Liver (tissue), 9 donors: ENCODE measurements around the gene SRC. TPM values are rescaled to one million over a fixed set of nuclear protein-coding genes. Genes with fewer than 3 reads are reported as not detected.

Source experiments
- DNase-seq: peaks from one replicate; pipeline ENCODE4 v3.0.0-alpha.2; 2017; ENCODE audit warnings: low spot score
- H3K27ac ChIP-seq, 2 donors: one replicate each; pipeline ENCODE4 v1.7.0; 2013; ENCODE audit warnings: inconsistent platforms in 2 of 2, low read length in 2 of 2, control low read depth in 1 of 2, low read depth in 1 of 2, mild to moderate bottlenecking in 1 of 2
- H3K27me3 ChIP-seq, 4 donors: one replicate each; pipeline versions ENCODE4 v1.6.1 to v1.7.0; 2013; ENCODE audit warnings: low read length in 3 of 4, inconsistent platforms in 1 of 4, mild to moderate bottlenecking in 1 of 4, moderate library complexity in 1 of 4; ENCODE audit not compliant: control insufficient read depth in 4 of 4, insufficient read depth in 4 of 4
- H3K36me3 ChIP-seq, 4 donors: one replicate each; pipeline versions ENCODE4 v1.6.1 to v1.7.0; 2013; ENCODE audit warnings: low read length in 3 of 4, mild to moderate bottlenecking in 3 of 4, low read depth in 1 of 4, moderate library complexity in 1 of 4; ENCODE audit not compliant: control insufficient read depth in 4 of 4, insufficient read depth in 3 of 4
- H3K4me1 ChIP-seq, 4 donors: one replicate each; pipeline versions ENCODE4 v1.6.1 to v1.7.0; 2013; ENCODE audit warnings: low read length in 3 of 4, mild to moderate bottlenecking in 3 of 4, moderate library complexity in 1 of 4; ENCODE audit not compliant: control insufficient read depth in 4 of 4, insufficient read depth in 4 of 4
- H3K4me3 ChIP-seq, 3 donors: one replicate each; pipeline versions ENCODE4 v1.6.1 to v1.7.0; 2013; ENCODE audit warnings: low read length in 3 of 3, control low read depth in 1 of 3, low read depth in 1 of 3, mild to moderate bottlenecking in 1 of 3
- H3K9ac ChIP-seq, 2 donors: one replicate each; pipeline ENCODE4 v1.7.0; 2013; ENCODE audit warnings: low read length in 2 of 2, mild to moderate bottlenecking in 2 of 2, moderate library complexity in 2 of 2, control low read depth in 1 of 2, low read depth in 1 of 2
- H3K9me3 ChIP-seq, 4 donors: one replicate each; pipeline versions ENCODE4 v1.6.1 to v1.7.0; 2013; ENCODE audit warnings: low read length in 3 of 4; ENCODE audit not compliant: control insufficient read depth in 4 of 4
- EGR1 ChIP-seq, 2 donors: IDR thresholded peaks; 2 replicates each; pipeline ENCODE4 v1.6.1; 2016 to 2018; ENCODE audit warnings: antibody characterized with exemption in 2 of 2, low read depth in 2 of 2
- FOXA1 ChIP-seq: IDR thresholded peaks from 2 replicates; pipeline ENCODE4 v1.6.1; 2016; ENCODE audit warnings: antibody characterized with exemption
- FOXA2 ChIP-seq: IDR thresholded peaks from 2 replicates; pipeline ENCODE4 v1.6.1; 2016; ENCODE audit warnings: antibody characterized with exemption
- GABPA ChIP-seq, 2 donors: IDR thresholded peaks in 1 of 2; conservative IDR thresholded peaks in 1 of 2; 2 replicates each; pipeline ENCODE4 v1.6.1; 2016; ENCODE audit warnings: antibody characterized with exemption in 2 of 2, mild to moderate bottlenecking in 1 of 2, moderate library complexity in 1 of 2
- HNF4A ChIP-seq, 2 donors: conservative IDR thresholded peaks; 2 replicates each; pipeline ENCODE4 v1.6.1; 2016; ENCODE audit warnings: antibody characterized with exemption in 2 of 2, mild to moderate bottlenecking in 2 of 2
- HNF4G ChIP-seq: IDR thresholded peaks from 2 replicates; pipeline ENCODE4 v1.6.1; 2016; ENCODE audit warnings: antibody characterized with exemption
- JUND ChIP-seq, 2 donors: IDR thresholded peaks; 2 replicates each; pipeline ENCODE4 v1.6.1; 2016; ENCODE audit warnings: antibody characterized with exemption in 2 of 2
- NR2F2 ChIP-seq: IDR thresholded peaks from 2 replicates; pipeline ENCODE4 v1.6.1; 2016; ENCODE audit warnings: antibody characterized with exemption
- RXRA ChIP-seq, 2 donors: IDR thresholded peaks; 2 replicates each; pipeline ENCODE4 v1.6.1; 2017 to 2018; ENCODE audit warnings: antibody characterized with exemption in 2 of 2, mild to moderate bottlenecking in 1 of 2
- SP1 ChIP-seq: IDR thresholded peaks from 2 replicates; pipeline ENCODE4 v1.6.1; 2018; ENCODE audit warnings: antibody characterized with exemption, mild to moderate bottlenecking
- TAF1 ChIP-seq: conservative IDR thresholded peaks from 2 replicates; pipeline ENCODE4 v1.6.1; 2016; ENCODE audit warnings: antibody characterized with exemption, mild to moderate bottlenecking
- YY1 ChIP-seq: IDR thresholded peaks from 2 replicates; pipeline ENCODE4 v1.6.1; 2016; ENCODE audit warnings: antibody characterized with exemption, mild to moderate bottlenecking
- WGBS: extraction: QIAGEN DNeasy Blood & Tissue Kit; methylation state at CpG from one replicate; pipeline ENCODE4 v1.1.7; 2013; 5-methylcytosine and 5-hydroxymethylcytosine counted together
- polyA plus RNA-seq, 2 donors: library from polyadenylated mRNA; stranded (reverse) in 1 of 2; unstranded in 1 of 2; fragments of 200-250 nt in 1 of 2; fragments of >200 nt in 1 of 2; fragmentation: Nextera tagmentation in 1 of 2; extraction: Ambion mirVana in 1 of 2; gene quantifications; one replicate each; pipeline versions ENCODE4 v1.2.1 to v1.2.3, GENCODE V29; 2013 to 2015
- total RNA-seq, 2 donors: library from RNA; depleted of rRNA; stranded (reverse); fragments of >200 nt; gene quantifications; one replicate each; pipeline ENCODE4 v1.2.3, GENCODE V29; 2014
- TF ChIP-seq, protein P1 (sequence below): IDR thresholded peaks from 2 replicates; pipeline ENCODE4 v1.6.1; 2016; ENCODE audit warnings: antibody characterized with exemption, mild to moderate bottlenecking
- TF ChIP-seq, protein P2 (sequence below): fragments of 150-350 bp; IDR thresholded peaks from 2 replicates; pipeline ENCODE4 v1.5.1; 2017; ENCODE audit warnings: improper control_type of control experiment, low read depth, low read length; ENCODE audit not compliant: missing input control
- TF ChIP-seq, protein P3 (sequence below): IDR thresholded peaks from 2 replicates; pipeline ENCODE4 v1.6.1; 2016; ENCODE audit warnings: antibody characterized with exemption
- TF ChIP-seq, protein P4 (sequence below): IDR thresholded peaks from 2 replicates; pipeline ENCODE4 v1.6.1; 2016; ENCODE audit warnings: antibody characterized with exemption
- donor health status: healthy.
- donor health status: healthy.
- donor health status: healthy.
- donor health status: healthy.
- donor health status: healthy.

The SRC gene
- total and polyA plus RNA-seq, 4 donors = 3.3 to 21.2 (median 5.4) TPM

DNA sequence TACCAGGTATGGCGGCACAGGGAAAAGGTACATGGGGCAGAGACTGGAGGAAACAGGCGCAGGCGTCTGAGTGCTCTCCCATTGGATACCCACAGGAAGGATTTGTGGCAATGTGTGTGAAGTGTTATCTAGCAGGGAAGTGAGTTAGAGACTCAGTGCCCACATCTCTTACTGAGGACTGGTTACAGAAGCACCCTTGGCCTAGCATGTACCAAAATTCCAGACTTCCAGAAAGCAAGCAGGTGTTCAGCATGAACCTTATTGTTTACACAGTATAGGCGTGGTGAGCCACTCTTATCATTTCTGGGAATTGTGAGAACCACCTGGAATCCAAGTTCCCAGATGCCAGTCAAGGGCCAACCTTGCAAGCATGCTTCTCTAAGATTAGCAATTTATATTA lies 42.3 kb upstream of the SRC start:
- no peak overlapping the region for H3K9ac ChIP-seq
- H3K36me3 ChIP-seq = peaks cover 4 to 24% (median 19%) of the 10 kb centered on the region in 4 donors
- no peaks in the 10 kb centered on the region for H3K27me3 ChIP-seq
- DNase-seq = no peak
- H3K4me1 ChIP-seq = peaks cover 0 to 2% (median 0%) of the 10 kb centered on the region in 4 donors
- no peak overlapping the region for H3K4me3 ChIP-seq
- 81% methylated on average over 4 of the region's 4 CpGs for WGBS
- TF ChIP-seq, protein P1, sequence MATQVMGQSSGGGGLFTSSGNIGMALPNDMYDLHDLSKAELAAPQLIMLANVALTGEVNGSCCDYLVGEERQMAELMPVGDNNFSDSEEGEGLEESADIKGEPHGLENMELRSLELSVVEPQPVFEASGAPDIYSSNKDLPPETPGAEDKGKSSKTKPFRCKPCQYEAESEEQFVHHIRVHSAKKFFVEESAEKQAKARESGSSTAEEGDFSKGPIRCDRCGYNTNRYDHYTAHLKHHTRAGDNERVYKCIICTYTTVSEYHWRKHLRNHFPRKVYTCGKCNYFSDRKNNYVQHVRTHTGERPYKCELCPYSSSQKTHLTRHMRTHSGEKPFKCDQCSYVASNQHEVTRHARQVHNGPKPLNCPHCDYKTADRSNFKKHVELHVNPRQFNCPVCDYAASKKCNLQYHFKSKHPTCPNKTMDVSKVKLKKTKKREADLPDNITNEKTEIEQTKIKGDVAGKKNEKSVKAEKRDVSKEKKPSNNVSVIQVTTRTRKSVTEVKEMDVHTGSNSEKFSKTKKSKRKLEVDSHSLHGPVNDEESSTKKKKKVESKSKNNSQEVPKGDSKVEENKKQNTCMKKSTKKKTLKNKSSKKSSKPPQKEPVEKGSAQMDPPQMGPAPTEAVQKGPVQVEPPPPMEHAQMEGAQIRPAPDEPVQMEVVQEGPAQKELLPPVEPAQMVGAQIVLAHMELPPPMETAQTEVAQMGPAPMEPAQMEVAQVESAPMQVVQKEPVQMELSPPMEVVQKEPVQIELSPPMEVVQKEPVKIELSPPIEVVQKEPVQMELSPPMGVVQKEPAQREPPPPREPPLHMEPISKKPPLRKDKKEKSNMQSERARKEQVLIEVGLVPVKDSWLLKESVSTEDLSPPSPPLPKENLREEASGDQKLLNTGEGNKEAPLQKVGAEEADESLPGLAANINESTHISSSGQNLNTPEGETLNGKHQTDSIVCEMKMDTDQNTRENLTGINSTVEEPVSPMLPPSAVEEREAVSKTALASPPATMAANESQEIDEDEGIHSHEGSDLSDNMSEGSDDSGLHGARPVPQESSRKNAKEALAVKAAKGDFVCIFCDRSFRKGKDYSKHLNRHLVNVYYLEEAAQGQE = no peak
- TF ChIP-seq TAF1 = no peak
- no peak for TF ChIP-seq RXRA (IDR thresholded peaks at IDR 0.05)
- TF ChIP-seq FOXA2 = no peak
- no peak for TF ChIP-seq EGR1 (IDR thresholded peaks at IDR 0.05; ENCODE audit: low read depth in 2 of 2)
- TF ChIP-seq JUND (IDR thresholded peaks at IDR 0.05) = no peak
- TF ChIP-seq NR2F2 = no peak
- TF ChIP-seq SP1 = no peak
- no peak for TF ChIP-seq FOXA1
- H3K27ac ChIP-seq = no peak overlapping the region
- no peaks in the 10 kb centered on the region for H3K9me3 ChIP-seq

DNA sequence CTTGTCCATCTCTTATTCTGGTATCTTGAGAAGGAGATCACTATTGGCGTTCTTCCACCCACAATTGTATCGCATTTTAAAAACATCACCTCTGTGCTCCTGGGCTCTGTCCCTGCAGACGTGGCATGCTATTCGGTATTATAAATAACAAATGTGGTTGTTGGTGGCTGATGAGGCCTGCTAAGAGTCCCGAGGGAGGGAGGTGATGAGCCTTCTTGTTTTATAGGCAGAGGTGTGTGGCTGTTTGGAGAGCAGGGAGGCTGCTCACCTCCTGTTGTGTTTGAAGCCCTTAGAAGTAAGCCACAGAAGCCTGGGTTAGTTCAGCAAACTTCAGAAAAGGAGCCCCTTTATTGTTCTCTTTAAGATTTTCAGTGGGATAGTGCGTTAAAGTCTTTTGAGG lies 40.9 kb upstream of the SRC start:
- Histone ChIP-seq H3K27ac (no peak overlapping the region), H3K4me3 (no peak overlapping the region), H3K9me3 (no peaks in the 10 kb centered on the region), H3K9ac (no peak overlapping the region), H3K36me3 (peaks cover 4 to 26% (median 22%) of the 10 kb centered on the region in 4 donors), H3K27me3 (no peaks in the 10 kb centered on the region), H3K4me1 (peaks cover 0 to 2% (median 0%) of the 10 kb centered on the region in 4 donors)
- TF ChIP-seq, protein P2, sequence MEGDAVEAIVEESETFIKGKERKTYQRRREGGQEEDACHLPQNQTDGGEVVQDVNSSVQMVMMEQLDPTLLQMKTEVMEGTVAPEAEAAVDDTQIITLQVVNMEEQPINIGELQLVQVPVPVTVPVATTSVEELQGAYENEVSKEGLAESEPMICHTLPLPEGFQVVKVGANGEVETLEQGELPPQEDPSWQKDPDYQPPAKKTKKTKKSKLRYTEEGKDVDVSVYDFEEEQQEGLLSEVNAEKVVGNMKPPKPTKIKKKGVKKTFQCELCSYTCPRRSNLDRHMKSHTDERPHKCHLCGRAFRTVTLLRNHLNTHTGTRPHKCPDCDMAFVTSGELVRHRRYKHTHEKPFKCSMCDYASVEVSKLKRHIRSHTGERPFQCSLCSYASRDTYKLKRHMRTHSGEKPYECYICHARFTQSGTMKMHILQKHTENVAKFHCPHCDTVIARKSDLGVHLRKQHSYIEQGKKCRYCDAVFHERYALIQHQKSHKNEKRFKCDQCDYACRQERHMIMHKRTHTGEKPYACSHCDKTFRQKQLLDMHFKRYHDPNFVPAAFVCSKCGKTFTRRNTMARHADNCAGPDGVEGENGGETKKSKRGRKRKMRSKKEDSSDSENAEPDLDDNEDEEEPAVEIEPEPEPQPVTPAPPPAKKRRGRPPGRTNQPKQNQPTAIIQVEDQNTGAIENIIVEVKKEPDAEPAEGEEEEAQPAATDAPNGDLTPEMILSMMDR = no peak
- TF ChIP-seq RXRA (IDR thresholded peaks at IDR 0.05) (no peak), EGR1 (IDR thresholded peaks at IDR 0.05; ENCODE audit: low read depth in 2 of 2) (no peak), FOXA2 (no peak), GABPA (IDR thresholded peaks at IDR 0.05 in 1 of 2, conservative IDR thresholded peaks at IDR 0.05 in 1 of 2) (no peak), YY1 (no peak)
- no peak for DNase-seq
- 93% methylated on average over 6 of the region's 6 CpGs for WGBS

- Histone ChIP-seq H3K27me3 (no peaks in the 10 kb centered on the region), H3K4me1 (peaks cover 0 to 2% (median 0%) of the 10 kb centered on the region in 4 donors), H3K36me3 (peaks cover 4 to 28% (median 22%) of the 10 kb centered on the region in 4 donors), H3K27ac (no peak overlapping the region), H3K4me3 (no peak overlapping the region), H3K9me3 (no peaks in the 10 kb centered on the region), H3K9ac (no peak overlapping the region)
- WGBS = 88% methylated on average over 3 of the region's 3 CpGs
- no peak for TF ChIP-seq HNF4A (conservative IDR thresholded peaks at IDR 0.05)
- TF ChIP-seq NR2F2 = no peak
- TF ChIP-seq, protein P3, sequence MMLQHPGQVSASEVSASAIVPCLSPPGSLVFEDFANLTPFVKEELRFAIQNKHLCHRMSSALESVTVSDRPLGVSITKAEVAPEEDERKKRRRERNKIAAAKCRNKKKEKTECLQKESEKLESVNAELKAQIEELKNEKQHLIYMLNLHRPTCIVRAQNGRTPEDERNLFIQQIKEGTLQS = no peak
- TF ChIP-seq TAF1 = no peak
- no peak for TF ChIP-seq JUND (IDR thresholded peaks at IDR 0.05)
- TF ChIP-seq HNF4G = no peak
- TF ChIP-seq, protein P1 = no peak
- TF ChIP-seq FOXA2 = no peak
- TF ChIP-seq EGR1 (IDR thresholded peaks at IDR 0.05; ENCODE audit: low read depth in 2 of 2) = no peak
- no peak for TF ChIP-seq YY1
- no peak for TF ChIP-seq FOXA1
- TF ChIP-seq GABPA (IDR thresholded peaks at IDR 0.05 in 1 of 2, conservative IDR thresholded peaks at IDR 0.05 in 1 of 2) = no peak
- TF ChIP-seq, protein P4, sequence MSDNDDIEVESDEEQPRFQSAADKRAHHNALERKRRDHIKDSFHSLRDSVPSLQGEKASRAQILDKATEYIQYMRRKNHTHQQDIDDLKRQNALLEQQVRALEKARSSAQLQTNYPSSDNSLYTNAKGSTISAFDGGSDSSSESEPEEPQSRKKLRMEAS = no peak
- DNase-seq = no peak
Measured at GRCh38 chr20:37305839-37306238, 40.1 kb upstream of the SRC start.
